ENCODE results near the gene MIER2.

The MIER2 gene

DNA sequence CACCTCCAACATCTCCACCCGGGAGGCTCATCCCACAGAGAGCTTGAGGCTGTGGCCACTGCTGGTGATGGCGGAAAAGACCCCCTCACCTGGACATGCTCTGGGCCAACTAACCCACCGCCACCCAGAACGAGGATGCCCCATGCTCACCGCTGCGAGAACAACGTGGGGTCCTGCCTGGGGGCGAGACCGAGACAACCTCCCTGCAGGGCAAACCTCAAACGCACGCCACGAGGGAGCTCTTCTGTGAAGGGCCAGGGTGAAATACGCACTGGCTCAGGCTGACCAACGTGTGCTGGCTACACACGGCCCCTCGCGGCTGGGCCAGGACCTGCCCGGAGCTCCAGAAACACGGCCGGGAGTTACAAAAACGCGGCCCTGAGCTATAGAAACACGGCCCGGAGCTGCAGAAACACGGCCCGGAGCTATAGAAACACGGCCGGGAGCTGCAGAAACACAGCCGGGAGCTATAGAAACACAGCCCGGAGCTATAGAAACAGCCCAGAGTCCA is 34.4 kb downstream of the MIER2 start (continued):
- TF ChIP-seq, protein P1, sequence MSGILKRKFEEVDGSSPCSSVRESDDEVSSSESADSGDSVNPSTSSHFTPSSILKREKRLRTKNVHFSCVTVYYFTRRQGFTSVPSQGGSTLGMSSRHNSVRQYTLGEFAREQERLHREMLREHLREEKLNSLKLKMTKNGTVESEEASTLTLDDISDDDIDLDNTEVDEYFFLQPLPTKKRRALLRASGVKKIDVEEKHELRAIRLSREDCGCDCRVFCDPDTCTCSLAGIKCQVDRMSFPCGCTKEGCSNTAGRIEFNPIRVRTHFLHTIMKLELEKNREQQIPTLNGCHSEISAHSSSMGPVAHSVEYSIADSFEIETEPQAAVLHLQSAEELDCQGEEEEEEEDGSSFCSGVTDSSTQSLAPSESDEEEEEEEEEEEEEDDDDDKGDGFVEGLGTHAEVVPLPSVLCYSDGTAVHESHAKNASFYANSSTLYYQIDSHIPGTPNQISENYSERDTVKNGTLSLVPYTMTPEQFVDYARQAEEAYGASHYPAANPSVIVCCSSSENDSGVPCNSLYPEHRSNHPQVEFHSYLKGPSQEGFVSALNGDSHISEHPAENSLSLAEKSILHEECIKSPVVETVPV (CRISPR knock-in tag; IDR thresholded peaks at IDR 0.05), result no peak
- TF ChIP-seq, protein P2, sequence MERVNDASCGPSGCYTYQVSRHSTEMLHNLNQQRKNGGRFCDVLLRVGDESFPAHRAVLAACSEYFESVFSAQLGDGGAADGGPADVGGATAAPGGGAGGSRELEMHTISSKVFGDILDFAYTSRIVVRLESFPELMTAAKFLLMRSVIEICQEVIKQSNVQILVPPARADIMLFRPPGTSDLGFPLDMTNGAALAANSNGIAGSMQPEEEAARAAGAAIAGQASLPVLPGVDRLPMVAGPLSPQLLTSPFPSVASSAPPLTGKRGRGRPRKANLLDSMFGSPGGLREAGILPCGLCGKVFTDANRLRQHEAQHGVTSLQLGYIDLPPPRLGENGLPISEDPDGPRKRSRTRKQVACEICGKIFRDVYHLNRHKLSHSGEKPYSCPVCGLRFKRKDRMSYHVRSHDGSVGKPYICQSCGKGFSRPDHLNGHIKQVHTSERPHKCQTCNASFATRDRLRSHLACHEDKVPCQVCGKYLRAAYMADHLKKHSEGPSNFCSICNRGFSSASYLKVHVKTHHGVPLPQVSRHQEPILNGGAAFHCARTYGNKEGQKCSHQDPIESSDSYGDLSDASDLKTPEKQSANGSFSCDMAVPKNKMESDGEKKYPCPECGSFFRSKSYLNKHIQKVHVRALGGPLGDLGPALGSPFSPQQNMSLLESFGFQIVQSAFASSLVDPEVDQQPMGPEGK (CRISPR knock-in tag; IDR thresholded peaks at IDR 0.05; ENCODE audit: borderline replicate concordance), result no peak
- TF ChIP-seq ZFP3 (CRISPR knock-in tag; IDR thresholded peaks at IDR 0.05) (no peak), ZC3H10 (CRISPR knock-in tag; IDR thresholded peaks at IDR 0.05) (no peak), ZFP30 (CRISPR knock-in tag; IDR thresholded peaks at IDR 0.05) (no peak), ESRRG (CRISPR knock-in tag; IDR thresholded peaks at IDR 0.05) (no peak)

GRCh38 chr19:309206-309565 is 35.4 kb downstream of the MIER2 start:
- no peak for ATAC-seq
- TF ChIP-seq TSHZ2 (CRISPR knock-in tag; IDR thresholded peaks at IDR 0.05) (no peak), ZFP30 (CRISPR knock-in tag; IDR thresholded peaks at IDR 0.05) (no peak), RARB (CRISPR knock-in tag; IDR thresholded peaks at IDR 0.05) (no peak), ZNF8 (CRISPR knock-in tag; IDR thresholded peaks at IDR 0.05) (no peak), SNAI2 (CRISPR knock-in tag; IDR thresholded peaks at IDR 0.05) (no peak)

GRCh38 chr19:308471-309205 is 36.0 kb downstream of the MIER2 start:
- TF ChIP-seq TCF4 (CRISPR knock-in tag; IDR thresholded peaks at IDR 0.05; ENCODE audit: borderline replicate concordance) (no peak), ZC3H10 (CRISPR knock-in tag; IDR thresholded peaks at IDR 0.05) (no peak)
- ATAC-seq, result no peak

DNA sequence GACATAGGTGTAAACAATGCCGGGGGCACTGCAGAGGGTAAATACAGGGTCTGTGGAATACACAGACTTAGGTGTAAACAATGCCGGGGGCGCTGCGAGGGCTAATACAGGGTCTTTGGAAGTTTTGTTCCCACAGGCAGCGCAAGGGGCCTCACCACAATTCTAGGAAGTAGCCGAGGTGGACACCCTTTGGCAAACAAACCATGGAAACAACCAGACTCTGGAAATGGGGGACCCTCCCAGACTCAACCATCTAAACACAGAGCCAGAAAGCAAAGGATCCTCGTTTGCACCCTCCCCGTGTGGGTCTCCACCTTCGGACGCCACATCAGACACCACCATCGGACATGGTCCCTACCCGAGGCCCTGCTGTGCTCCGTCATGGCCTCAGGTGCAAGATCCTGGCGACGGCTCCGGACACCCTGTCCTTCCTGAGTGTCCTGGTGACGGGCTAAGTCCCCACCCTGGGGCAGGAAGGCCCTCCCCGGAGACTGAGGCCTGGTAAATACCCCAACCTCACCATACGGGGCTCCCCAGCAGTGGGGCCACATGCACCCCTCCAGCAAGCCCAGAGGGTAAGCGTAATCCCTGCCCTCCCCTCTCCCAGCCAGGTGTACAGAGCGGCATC is 36.7 kb downstream of the MIER2 start:
- ATAC-seq, result no peak
- no peak for TF ChIP-seq ZFP3 (CRISPR knock-in tag; IDR thresholded peaks at IDR 0.05)
- no peak for TF ChIP-seq ISL1 (CRISPR knock-in tag; IDR thresholded peaks at IDR 0.05)
- TF ChIP-seq, protein P2 (CRISPR knock-in tag; IDR thresholded peaks at IDR 0.05; ENCODE audit: borderline replicate concordance), result no peak
- TF ChIP-seq CSDC2 (CRISPR knock-in tag; IDR thresholded peaks at IDR 0.05), result no peak
- TF ChIP-seq SNAI2 (CRISPR knock-in tag; IDR thresholded peaks at IDR 0.05), result no peak
- TF ChIP-seq TOX (CRISPR knock-in tag; IDR thresholded peaks at IDR 0.05; ENCODE audit: borderline replicate concordance), result no peak

- TF ChIP-seq ZNF70 (CRISPR knock-in tag; IDR thresholded peaks at IDR 0.05) (no peak), SNAI2 (CRISPR knock-in tag; IDR thresholded peaks at IDR 0.05) (no peak), ZFP30 (CRISPR knock-in tag; IDR thresholded peaks at IDR 0.05) (no peak), ARNTL (CRISPR knock-in tag; IDR thresholded peaks at IDR 0.05; ENCODE audit: borderline replicate concordance, low read depth) (no peak), OSR1 (CRISPR knock-in tag; IDR thresholded peaks at IDR 0.05) (no peak), ZNF8 (CRISPR knock-in tag; IDR thresholded peaks at IDR 0.05) (no peak)
- TF ChIP-seq, protein P3, sequence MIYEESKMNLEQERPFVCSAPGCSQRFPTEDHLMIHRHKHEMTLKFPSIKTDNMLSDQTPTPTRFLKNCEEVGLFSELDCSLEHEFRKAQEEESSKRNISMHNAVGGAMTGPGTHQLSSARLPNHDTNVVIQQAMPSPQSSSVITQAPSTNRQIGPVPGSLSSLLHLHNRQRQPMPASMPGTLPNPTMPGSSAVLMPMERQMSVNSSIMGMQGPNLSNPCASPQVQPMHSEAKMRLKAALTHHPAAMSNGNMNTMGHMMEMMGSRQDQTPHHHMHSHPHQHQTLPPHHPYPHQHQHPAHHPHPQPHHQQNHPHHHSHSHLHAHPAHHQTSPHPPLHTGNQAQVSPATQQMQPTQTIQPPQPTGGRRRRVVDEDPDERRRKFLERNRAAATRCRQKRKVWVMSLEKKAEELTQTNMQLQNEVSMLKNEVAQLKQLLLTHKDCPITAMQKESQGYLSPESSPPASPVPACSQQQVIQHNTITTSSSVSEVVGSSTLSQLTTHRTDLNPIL (CRISPR knock-in tag; IDR thresholded peaks at IDR 0.05; ENCODE audit: low read depth), result no peak
- no peak for ATAC-seq
These were observed 37.5 kb downstream of the MIER2 start for GRCh38 chr19:307111-307531.
